ENCODE results near the gene CLTCL1.
"Not testable (repeated sequence)": the region's sequence is repeated elsewhere in the genome, so short reads cannot be mapped to it uniquely, and the experiment has no call there.

The CLTCL1 gene

GRCh38 chr22:19291580-19292457 is at the start of gene CLTCL1:
CLTCL1 (minus strand) TSS chr22:19291719; CDS start chr22:19291641, 78 bp downstream.
- peak; percentile 17 to 90 (median 69) for DNase-seq

GRCh38 chr22:19337137-19337536 is 45.6 kb upstream of the CLTCL1 start:
- DNase-seq, result no peak

GRCh38 chr22:19336133-19337075 is 44.9 kb upstream of the CLTCL1 start:
- DNase-seq, result no peak

- DNase-seq, result no peak
Observed at GRCh38 chr22:19331975-19332374, 40.5 kb upstream of the CLTCL1 start.

- DNase-seq, result no peak
Observed at GRCh38 chr22:19331474-19331873, 40.0 kb upstream of the CLTCL1 start.

DNA sequence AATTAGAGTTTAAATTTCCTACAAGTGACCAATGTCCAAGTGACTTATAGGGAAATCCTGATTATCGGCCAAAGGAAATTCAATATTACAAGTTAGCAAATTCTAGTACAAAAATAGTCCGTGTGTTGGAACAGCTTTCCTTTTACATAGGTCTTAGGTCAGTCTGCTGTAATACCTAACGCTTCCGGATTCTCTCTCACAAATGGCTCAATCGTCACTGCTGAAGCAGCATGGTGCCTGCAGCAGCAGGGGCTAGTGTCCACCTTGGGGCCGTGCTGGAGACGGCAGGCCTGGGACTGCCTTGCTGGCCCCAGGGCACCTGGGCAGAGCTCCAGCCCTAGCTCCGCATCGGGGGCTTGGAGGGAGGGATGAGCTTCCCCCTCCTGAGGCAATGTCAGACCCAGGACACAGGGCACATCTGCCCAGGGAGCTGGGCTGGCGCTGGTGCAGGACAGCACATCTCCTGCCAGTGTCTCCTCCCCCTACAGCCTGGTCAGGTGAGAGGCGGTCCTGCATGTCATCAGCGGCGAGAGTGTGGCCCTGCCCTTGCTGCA is 39.4 kb upstream of the CLTCL1 start:
- DNase-seq, result no peak

DNA sequence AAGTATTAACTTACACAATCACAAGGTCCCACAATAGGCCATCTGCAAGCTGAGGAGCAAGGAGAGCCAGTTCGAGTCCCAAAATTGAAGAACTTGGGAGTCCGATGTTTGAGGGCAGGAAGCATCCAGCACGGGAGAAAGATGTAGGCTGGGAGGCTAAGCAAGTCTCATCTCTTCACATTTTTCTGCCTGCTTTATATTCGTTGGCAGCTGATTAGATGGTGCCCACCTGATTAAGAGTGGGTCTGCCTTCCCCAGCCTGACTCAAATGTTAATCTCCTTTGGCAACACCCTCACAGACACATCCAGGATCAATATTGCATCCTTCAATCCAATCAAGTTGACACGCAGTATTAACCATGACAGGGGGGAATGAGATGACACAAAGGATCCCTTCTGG is 38.7 kb upstream of the CLTCL1 start:
- not testable (repeated sequence) for DNase-seq

DNA sequence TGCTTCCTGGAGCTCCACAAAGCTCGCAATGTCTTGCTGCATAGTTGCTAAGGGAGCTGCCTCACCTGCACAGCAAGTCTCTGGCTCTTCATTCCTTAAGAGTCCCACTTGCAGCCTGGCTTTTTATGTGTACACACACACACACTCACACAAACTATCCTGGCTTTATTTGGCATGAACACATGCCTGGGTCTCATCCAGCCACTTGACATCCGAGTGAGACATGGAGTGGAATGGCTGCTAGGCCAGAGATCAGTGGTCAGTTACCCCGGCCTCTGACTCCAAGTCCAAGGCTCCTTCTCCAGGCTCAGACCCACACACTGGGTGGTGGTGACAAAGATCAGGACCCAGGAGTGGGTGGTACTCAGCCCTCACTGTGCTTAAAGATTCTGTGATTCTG is 37.9 kb upstream of the CLTCL1 start:
- no peak for DNase-seq

GRCh38 chr22:19325296-19325948 is 33.9 kb upstream of the CLTCL1 start:
- DNase-seq, result no peak

DNA sequence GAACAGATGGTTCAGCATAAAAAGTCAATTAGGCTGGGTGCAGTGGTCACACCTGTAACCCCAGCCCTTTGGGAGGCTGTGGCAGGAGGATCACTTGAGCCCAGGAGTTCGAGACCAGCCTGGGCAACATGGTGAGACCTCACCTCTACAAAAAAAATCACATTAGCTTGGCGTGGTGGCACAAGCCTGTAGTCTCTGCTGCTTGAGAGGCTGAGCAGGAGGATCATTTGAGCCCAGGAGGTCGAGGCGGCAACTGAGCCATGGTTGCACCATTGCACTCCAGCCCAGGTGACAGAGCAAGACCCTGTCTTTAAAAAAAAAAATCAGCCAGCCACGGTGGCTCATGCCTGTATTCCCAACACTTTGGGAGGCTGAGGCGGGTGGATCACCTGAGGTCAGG is 31.9 kb upstream of the CLTCL1 start:
- not testable (repeated sequence) for DNase-seq

- no peak for DNase-seq
Observed at GRCh38 chr22:19321757-19322156, 30.2 kb upstream of the CLTCL1 start.

DNA sequence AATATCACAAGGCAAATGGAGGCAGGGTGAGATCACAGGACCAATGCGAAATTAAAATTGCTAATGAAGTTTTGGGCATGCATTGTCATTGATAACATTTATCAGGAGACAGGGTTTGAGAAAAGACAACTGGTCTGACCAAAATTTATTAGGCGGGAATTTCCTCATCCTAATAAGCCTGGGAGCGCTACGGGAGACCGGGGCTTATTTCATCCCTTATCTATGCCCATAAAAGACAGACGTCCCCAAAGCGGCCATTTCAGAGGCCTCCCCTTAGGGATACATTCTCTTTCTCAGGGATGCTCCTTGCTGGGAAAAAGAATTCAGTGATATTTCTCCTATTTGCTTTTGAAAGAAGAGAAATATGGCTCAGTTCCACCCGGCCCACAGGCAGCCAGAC is 28.6 kb upstream of the CLTCL1 start:
- DNase-seq, result not testable (repeated sequence)

- no peak for DNase-seq
Observed at GRCh38 chr22:19319281-19319680, 27.8 kb upstream of the CLTCL1 start.

DNA sequence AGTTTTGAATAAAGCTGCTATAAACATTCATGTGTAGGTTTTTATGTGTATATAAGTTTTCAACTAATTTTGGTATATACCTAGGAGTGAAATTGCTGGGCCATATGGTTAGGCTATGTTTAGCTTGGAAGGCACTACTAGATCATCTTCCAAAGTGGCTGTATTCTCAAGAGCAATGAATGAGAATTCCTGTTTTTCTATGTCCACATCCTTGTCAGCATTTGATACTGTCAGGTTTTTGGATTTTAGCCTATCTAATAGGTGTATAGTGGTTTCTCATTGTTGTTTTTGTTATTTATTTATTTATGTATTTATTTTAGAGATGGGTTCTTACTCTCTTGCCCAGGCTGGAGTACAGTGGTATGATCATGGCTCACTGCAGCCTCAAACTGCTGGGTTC is 26.3 kb upstream of the CLTCL1 start:
- DNase-seq, result no peak

DNA sequence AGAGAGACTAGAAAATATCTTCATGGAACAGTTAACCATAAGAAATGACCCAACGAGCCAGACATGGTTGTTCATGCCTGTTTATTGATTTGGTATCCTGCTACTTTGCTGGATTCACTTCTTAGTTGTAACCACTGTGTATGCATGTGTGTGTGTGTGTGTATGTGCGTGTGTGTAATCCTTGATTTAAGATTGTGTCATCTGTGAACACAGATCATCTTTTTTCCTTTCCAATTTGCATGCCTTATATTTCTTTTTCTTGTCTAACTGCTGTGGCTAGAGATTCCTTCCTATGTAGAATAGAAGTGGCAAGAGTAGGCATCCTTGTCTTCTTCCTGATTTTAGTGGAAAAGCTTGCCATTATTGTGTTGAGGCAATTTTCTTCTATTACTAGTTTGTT is 16.4 kb upstream of the CLTCL1 start:
- DNase-seq, result no peak

GRCh38 chr22:19306535-19306934 is 15.0 kb upstream of the CLTCL1 start:
- not testable (repeated sequence) for DNase-seq

- DNase-seq, result no peak
Observed at GRCh38 chr22:19304547-19304946, 13.0 kb upstream of the CLTCL1 start.

- no peak for DNase-seq
Observed at GRCh38 chr22:19303785-19304184, 12.3 kb upstream of the CLTCL1 start.

DNA sequence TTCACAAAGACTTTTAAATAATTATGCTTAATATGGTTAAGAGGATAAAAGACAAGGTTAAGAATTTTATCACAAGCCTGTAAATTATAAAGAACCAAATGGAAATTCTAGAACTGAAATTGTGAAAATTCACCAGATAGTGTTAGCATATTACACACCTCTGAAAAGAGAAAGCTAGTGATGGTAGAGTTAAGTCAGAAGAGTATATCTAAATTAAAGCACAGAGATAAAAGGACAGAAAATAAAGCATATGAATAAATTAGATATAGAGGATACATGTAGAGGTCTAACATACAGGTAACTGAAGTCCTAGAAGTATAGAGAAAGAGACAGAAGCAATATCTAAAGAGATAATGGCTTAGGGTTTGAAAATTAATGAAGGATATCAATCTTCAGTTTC is 4.2 kb upstream of the CLTCL1 start:
- no peak for DNase-seq

- DNase-seq, result peak in 2 of 51 donors; percentile 24 to 34
Observed at GRCh38 chr22:19292458-19293230, 1.1 kb upstream of the CLTCL1 start.

DNA sequence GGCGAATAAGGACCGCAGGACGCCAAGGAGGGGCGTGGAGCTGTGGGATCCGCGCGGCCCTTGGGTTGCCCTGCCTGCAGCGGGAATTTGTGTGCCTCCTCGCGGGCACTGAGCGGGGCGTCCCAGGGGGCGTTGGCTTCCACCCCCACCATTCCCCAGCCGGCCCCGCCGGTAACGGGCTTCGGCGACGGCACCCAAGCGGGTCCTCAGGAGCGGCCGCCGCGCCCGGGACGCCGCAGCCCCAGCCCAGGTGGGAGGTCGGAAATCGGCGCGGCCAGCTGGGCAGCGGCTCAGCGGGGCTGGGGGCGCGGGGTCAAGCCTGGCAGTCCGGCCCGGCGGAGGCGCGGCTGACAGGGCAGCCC is 320 bp downstream of the CLTCL1 start:
- peak in 17 of 51 donors; percentile 6 to 52 (median 30) for DNase-seq
